GM23338 (cell line): Measurements from ENCODE around the gene RNF5. TPM values are rescaled to one million over a fixed set of nuclear protein-coding genes. Genes with fewer than 3 reads are reported as not detected.

Source experiments
- ETS1 ChIP-seq: IDR thresholded peaks from 2 replicates; pipeline ENCODE4 v1.6.1; 2016; ENCODE audit warnings: antibody characterized with exemption
- EZH2 ChIP-seq: fragments of 200-600 bp; sonication (generic); IDR thresholded peaks from one replicate; pipeline ENCODE4 v1.8.0; 2017; ENCODE audit warnings: antibody characterized with exemption, mild to moderate bottlenecking, low read depth; ENCODE audit not compliant: unreplicated experiment
- JUNB ChIP-seq: IDR thresholded peaks from one replicate; pipeline ENCODE4 v1.6.1; 2016; ENCODE audit warnings: antibody characterized with exemption; ENCODE audit not compliant: unreplicated experiment
- NANOG ChIP-seq: IDR thresholded peaks from 2 replicates; pipeline ENCODE4 v1.6.1; 2016; ENCODE audit warnings: antibody characterized with exemption, borderline replicate concordance
- POLR2AphosphoS5 ChIP-seq: IDR thresholded peaks from 2 replicates; pipeline ENCODE4 v1.6.1; 2016; ENCODE audit warnings: antibody characterized with exemption, low read depth
- REST ChIP-seq: IDR thresholded peaks from one replicate; pipeline ENCODE4 v1.6.1; 2018; ENCODE audit warnings: antibody characterized with exemption; ENCODE audit not compliant: unreplicated experiment
- STAT1 ChIP-seq: IDR thresholded peaks from one replicate; pipeline ENCODE4 v1.6.1; 2016; ENCODE audit warnings: antibody characterized with exemption; ENCODE audit not compliant: unreplicated experiment
- ZNF331 ChIP-seq: fragments of 250-450 bp; sonication (Bioruptor Pico); IDR thresholded peaks from 2 replicates; pipeline ENCODE4 v1.5.0; 2020; ENCODE audit warnings: low read depth, mild to moderate bottlenecking, moderate library complexity
- ZNF462 ChIP-seq: fragments of 250-450 bp; sonication (Bioruptor Pico); IDR thresholded peaks from 2 replicates; pipeline ENCODE4 v1.5.0; 2020; ENCODE audit warnings: mild to moderate bottlenecking, moderate library complexity
- polyA plus RNA-seq: library from polyadenylated mRNA; unstranded; fragments of >200 nt; fragmentation: Nextera tagmentation; extraction: Ambion mirVana; gene quantifications from 2 replicates; pipeline ENCODE4 v1.2.1, GENCODE V29; 2016
- total RNA-seq: library from RNA; depleted of rRNA; stranded (reverse); fragments of >200 nt; shearing (Covaris generic); gene quantifications from 2 replicates; pipeline ENCODE4 v1.2.3, GENCODE V29; 2014

Gene RNF5
- total and polyA plus RNA-seq, 2 experiments from 2014 or later, result 119 to 164 TPM

GRCh38 chr6:32183030-32183429 lies 4.8 kb downstream of the RNF5 start (continued):
- TF ChIP-seq ZNF462 (CRISPR knock-in tag) (no peak), STAT1 (no peak), NANOG (no peak), JUNB (no peak), EZH2 (no peak), REST (no peak), ETS1 (no peak), POLR2AphosphoS5 (no peak), ZNF331 (no peak)
